ENCODE data around the gene TAS2R16. TPM values are rescaled to one million over a fixed set of nuclear protein-coding genes. Genes with fewer than 3 reads are reported as not detected.

The TAS2R16 gene
- total RNA-seq, 5 donors from 2014 or later (not counting 1 experiment from before 2014, with no cell fraction given): not detected

DNA sequence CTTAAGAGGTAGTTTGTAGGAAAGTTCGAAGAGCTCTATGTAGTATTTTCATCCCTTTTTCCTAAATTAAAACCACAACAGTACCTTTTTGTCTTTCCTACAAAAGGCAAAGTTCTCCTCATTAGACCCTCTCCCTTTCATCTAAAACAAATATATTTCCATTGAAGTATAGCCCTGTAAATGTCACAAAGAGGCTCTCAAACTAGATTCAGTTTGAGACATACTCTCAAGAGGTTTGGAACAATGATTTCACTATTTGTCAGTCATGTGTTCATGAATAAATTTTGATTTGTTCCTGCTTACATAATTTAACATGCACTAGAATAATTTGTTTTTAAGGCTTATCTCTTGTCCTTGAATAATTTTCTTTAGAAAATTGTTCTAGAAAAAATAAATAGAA, 12.2 kb downstream of the TAS2R16 start:
- Mint-ChIP-seq H3K4me3 (no peak overlapping the region), H3K4me1 (no peaks in the 10 kb centered on the region), H3K9me3 (peaks cover 3 to 11% (median 6%) of the 10 kb centered on the region in 3 donors), H3K36me3 (no peaks in the 10 kb centered on the region), H3K27ac (no peak overlapping the region), H3K27me3 (no peaks in the 10 kb centered on the region)
- Histone ChIP-seq H3K36me3 (ENCODE audit: control insufficient read depth in 2 of 2, extremely low read depth in 1 of 2, insufficient read depth in 1 of 2, low read length in 1 of 2) (no peaks in the 10 kb centered on the region), H3K9me3 (no peaks in the 10 kb centered on the region), H3K4me1 (ENCODE audit: control insufficient read depth in 1 of 2, extremely low read depth in 1 of 2, insufficient read depth in 2 of 2, low read length in 2 of 2) (no peaks in the 10 kb centered on the region), H3K4me3 (ENCODE audit: control insufficient read depth in 1 of 2, extremely low read depth in 1 of 2, low read length in 1 of 2) (no peak overlapping the region), H3K27me3 (replicated peaks in 1 of 2; ENCODE audit: control insufficient read depth in 2 of 2, extremely low read depth in 1 of 2, insufficient read depth in 2 of 2, low read length in 1 of 2) (no peaks in the 10 kb centered on the region), H3K27ac (ENCODE audit: low read length) (no peak overlapping the region)
- ChIA-PET POLR2A (no interaction called here), CTCF (no interaction called here)
- no peak for DNase-seq
- no CpG with 5 or more reads among the region's 1 CpG for WGBS (ENCODE audit: insufficient coverage)
- no peak for ATAC-seq (replicated peaks in 1 of 4)

DNA sequence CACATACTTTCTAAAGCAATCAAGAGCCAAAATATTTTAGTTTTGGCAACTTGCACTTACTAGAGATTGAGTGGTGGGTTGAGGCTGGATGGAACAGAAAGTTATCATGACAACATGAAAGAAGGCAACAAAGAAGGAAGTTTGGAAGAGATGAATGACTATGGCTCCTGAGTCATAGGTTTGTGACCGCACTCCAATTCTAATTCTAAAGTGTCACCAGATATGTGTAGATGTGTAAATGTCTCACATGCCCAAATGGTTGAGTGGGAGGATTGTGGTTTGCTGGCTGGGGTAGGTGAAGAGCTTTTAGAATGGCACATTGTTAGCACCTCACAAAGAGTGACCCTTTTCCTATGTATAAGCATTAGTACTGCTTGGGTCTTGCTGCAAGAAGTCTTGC, 20.2 kb downstream of the TAS2R16 start:
- no peak for DNase-seq
- Histone ChIP-seq H3K9me3 (no peaks in the 10 kb centered on the region), H3K4me3 (ENCODE audit: control insufficient read depth in 1 of 2, extremely low read depth in 1 of 2, low read length in 1 of 2) (no peak overlapping the region), H3K4me1 (ENCODE audit: control insufficient read depth in 1 of 2, extremely low read depth in 1 of 2, insufficient read depth in 2 of 2, low read length in 2 of 2) (no peaks in the 10 kb centered on the region), H3K36me3 (ENCODE audit: control insufficient read depth in 2 of 2, extremely low read depth in 1 of 2, insufficient read depth in 1 of 2, low read length in 1 of 2) (no peaks in the 10 kb centered on the region), H3K27me3 (replicated peaks in 1 of 2; ENCODE audit: control insufficient read depth in 2 of 2, extremely low read depth in 1 of 2, insufficient read depth in 2 of 2, low read length in 1 of 2) (no peaks in the 10 kb centered on the region), H3K27ac (ENCODE audit: low read length) (no peak overlapping the region)
- Mint-ChIP-seq H3K36me3 (no peaks in the 10 kb centered on the region), H3K9me3 (peaks cover 0 to 8% (median 3%) of the 10 kb centered on the region in 3 donors), H3K27me3 (no peaks in the 10 kb centered on the region), H3K27ac (no peak overlapping the region), H3K4me1 (no peaks in the 10 kb centered on the region), H3K4me3 (no peak overlapping the region)
- ChIA-PET POLR2A (no interaction called here), CTCF (no interaction called here)
- ATAC-seq (replicated peaks in 1 of 4): no peak
- 80% methylated on average over 1 of the region's 1 CpG for WGBS (ENCODE audit: insufficient coverage)

DNA sequence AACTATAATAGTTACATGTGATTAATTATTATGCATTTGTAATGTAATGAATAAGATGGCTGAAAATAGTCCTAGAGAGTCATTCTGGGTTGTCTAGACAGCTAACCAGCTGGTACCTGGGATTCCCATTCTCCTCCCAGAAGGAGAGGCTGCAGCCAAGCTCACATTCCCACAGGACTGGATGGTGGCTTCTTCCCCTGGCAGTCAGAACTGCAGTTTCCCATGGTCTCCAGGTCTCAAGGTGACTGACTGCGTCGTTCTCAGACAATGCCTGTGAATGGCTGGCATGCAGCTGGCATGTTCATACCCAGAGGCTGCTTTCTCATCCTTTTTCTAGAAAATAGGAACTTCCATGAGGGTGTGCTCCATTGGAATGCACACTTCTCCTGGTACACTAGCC, 21.3 kb downstream of the TAS2R16 start:
- Histone ChIP-seq H3K4me3 (ENCODE audit: control insufficient read depth in 1 of 2, extremely low read depth in 1 of 2, low read length in 1 of 2) (no peak overlapping the region), H3K9me3 (no peaks in the 10 kb centered on the region), H3K4me1 (ENCODE audit: control insufficient read depth in 1 of 2, extremely low read depth in 1 of 2, insufficient read depth in 2 of 2, low read length in 2 of 2) (no peaks in the 10 kb centered on the region), H3K36me3 (ENCODE audit: control insufficient read depth in 2 of 2, extremely low read depth in 1 of 2, insufficient read depth in 1 of 2, low read length in 1 of 2) (no peaks in the 10 kb centered on the region), H3K27me3 (replicated peaks in 1 of 2; ENCODE audit: control insufficient read depth in 2 of 2, extremely low read depth in 1 of 2, insufficient read depth in 2 of 2, low read length in 1 of 2) (no peaks in the 10 kb centered on the region), H3K27ac (ENCODE audit: low read length) (no peak overlapping the region)
- no peak overlapping the region for H3K27ac Mint-ChIP-seq
- DNase-seq (no peak), ATAC-seq (replicated peaks in 1 of 4) (no peak)
- H3K4me1 Mint-ChIP-seq: no peaks in the 10 kb centered on the region
- ChIA-PET CTCF (no interaction called here), POLR2A (no interaction called here)
- 80% methylated on average over 2 of the region's 2 CpGs for WGBS (ENCODE audit: insufficient coverage)
- peaks cover 3 to 11% (median 3%) of the 10 kb centered on the region in 3 donors for H3K9me3 Mint-ChIP-seq
- H3K36me3 Mint-ChIP-seq: no peaks in the 10 kb centered on the region
- H3K4me3 Mint-ChIP-seq: no peak overlapping the region
- no peaks in the 10 kb centered on the region for H3K27me3 Mint-ChIP-seq

DNA sequence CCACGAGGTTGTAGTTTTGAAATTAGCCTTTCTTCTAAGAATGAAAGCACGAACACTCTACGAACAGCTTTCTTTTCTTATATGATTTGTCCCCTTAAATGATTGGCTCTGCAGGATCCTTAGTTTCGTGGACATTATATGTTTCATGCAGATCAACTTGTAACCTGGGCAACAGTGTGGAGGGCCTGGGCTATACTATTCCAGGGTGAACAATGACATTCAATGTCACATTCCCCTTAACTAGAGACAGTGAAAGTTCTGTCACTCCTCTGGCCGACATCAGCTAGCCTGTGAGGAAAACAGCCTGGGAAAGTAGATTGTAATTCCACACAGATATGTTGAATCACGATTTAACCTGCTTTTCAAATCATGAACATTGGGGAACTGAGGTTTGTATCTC, 23.4 kb downstream of the TAS2R16 start:
- Mint-ChIP-seq H3K36me3 (no peaks in the 10 kb centered on the region), H3K9me3 (peaks cover 3 to 9% (median 3%) of the 10 kb centered on the region in 3 donors), H3K4me3 (no peak overlapping the region), H3K27me3 (no peaks in the 10 kb centered on the region), H3K4me1 (no peaks in the 10 kb centered on the region), H3K27ac (no peak overlapping the region)
- Histone ChIP-seq H3K27ac (ENCODE audit: low read length) (no peak overlapping the region), H3K4me1 (ENCODE audit: control insufficient read depth in 1 of 2, extremely low read depth in 1 of 2, insufficient read depth in 2 of 2, low read length in 2 of 2) (no peaks in the 10 kb centered on the region), H3K36me3 (ENCODE audit: control insufficient read depth in 2 of 2, extremely low read depth in 1 of 2, insufficient read depth in 1 of 2, low read length in 1 of 2) (no peaks in the 10 kb centered on the region), H3K27me3 (replicated peaks in 1 of 2; ENCODE audit: control insufficient read depth in 2 of 2, extremely low read depth in 1 of 2, insufficient read depth in 2 of 2, low read length in 1 of 2) (no peaks in the 10 kb centered on the region), H3K9me3 (no peaks in the 10 kb centered on the region), H3K4me3 (ENCODE audit: control insufficient read depth in 1 of 2, extremely low read depth in 1 of 2, low read length in 1 of 2) (no peak overlapping the region)
- CTCF ChIA-PET: interaction anchor here in 1 of 2 donors (1.0 kb wide), 1 partner anchor 23 kb away, joined by 3 read pairs; no protein-coding TSS in a partner anchor
- WGBS (ENCODE audit: insufficient coverage): 90% methylated on average over 2 of the region's 6 CpGs
- DNase-seq: no peak
- POLR2A ChIA-PET: no interaction called here
- ATAC-seq (replicated peaks in 1 of 4): no peak

DNA sequence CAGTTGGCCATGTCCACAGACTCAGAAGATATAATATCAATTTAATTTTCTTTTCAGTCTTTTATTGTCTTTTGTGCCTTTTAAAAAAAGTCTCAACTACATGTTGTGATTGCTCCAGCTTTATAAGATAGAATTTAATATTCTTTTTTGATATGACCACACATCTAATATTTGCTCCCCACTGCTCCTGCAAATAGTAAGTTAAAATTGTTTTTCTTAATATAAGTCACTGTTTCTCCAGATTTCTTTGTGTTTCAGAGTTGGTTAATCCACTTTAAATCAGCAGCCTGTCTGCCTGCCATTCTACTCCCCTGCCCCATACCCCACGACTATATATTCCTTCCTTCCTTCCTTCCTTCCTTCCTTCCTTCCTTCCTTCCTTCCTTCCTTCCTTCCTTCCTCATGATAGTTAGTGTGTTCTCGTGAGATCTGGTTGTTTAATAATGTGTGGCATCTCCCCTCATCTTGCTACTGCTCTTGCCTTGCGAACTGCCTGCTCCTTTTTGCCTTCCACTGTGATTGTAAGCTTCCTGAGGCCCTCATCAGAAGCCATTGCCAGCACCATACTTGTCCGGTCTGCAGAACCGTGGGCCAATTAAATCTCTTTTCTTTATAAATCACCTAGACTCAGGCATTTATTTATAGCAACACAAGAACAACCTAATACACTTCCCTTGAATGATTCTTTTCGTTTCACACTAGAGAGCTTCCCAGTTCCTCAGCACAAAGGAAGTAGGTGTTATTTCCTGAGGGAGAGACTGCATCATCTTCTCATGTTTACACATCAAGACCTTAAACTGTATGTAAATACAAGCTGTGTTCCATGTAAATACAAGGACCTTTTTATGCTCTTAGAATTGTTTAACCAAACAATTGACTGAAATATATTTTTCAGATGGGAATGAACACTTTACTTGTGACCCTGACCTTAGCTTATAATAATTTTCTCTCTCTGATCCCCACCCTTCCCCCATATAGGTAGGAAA, 24.5 kb downstream of the TAS2R16 start:
- Histone ChIP-seq H3K4me3 (ENCODE audit: control insufficient read depth in 1 of 2, extremely low read depth in 1 of 2, low read length in 1 of 2) (no peak overlapping the region), H3K4me1 (ENCODE audit: control insufficient read depth in 1 of 2, extremely low read depth in 1 of 2, insufficient read depth in 2 of 2, low read length in 2 of 2) (no peaks in the 10 kb centered on the region), H3K27ac (ENCODE audit: low read length) (no peak overlapping the region), H3K9me3 (no peaks in the 10 kb centered on the region), H3K36me3 (ENCODE audit: control insufficient read depth in 2 of 2, extremely low read depth in 1 of 2, insufficient read depth in 1 of 2, low read length in 1 of 2) (no peaks in the 10 kb centered on the region), H3K27me3 (replicated peaks in 1 of 2; ENCODE audit: control insufficient read depth in 2 of 2, extremely low read depth in 1 of 2, insufficient read depth in 2 of 2, low read length in 1 of 2) (no peaks in the 10 kb centered on the region)
- Mint-ChIP-seq H3K36me3 (no peaks in the 10 kb centered on the region), H3K27ac (no peak overlapping the region), H3K27me3 (no peaks in the 10 kb centered on the region), H3K4me1 (no peaks in the 10 kb centered on the region), H3K4me3 (no peak overlapping the region), H3K9me3 (peaks cover 3 to 8% (median 3%) of the 10 kb centered on the region in 3 donors)
- CTCF ChIA-PET: interaction anchor here in 1 of 2 donors (1.0 kb wide), 1 partner anchor 22 kb away, joined by 3 read pairs; no protein-coding TSS in a partner anchor
- ATAC-seq (replicated peaks in 1 of 4) (no peak), DNase-seq (no peak)
- POLR2A ChIA-PET: no interaction called here
- 86% methylated on average over 1 of the region's 6 CpGs for WGBS (ENCODE audit: insufficient coverage)

DNA sequence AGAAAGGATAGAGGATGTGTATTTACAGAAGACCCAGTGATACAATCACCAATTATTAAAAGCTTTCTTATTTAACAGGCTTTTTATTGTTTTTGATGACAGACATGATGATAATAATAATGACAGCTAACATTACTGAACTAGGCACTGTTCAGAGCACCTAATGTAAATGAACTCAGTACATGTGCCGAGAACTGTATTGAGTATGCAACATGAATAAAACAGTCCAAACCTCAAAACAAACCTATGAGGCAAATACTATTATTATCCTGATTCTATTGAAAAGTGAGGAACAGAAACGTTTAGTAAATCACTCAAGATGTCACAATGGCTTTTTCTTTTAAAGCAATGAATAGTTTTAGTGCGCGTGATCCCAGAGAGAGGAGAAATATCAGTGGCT, 27.1 kb downstream of the TAS2R16 start:
- Mint-ChIP-seq H3K4me3 (no peak overlapping the region), H3K27ac (no peak overlapping the region), H3K4me1 (no peaks in the 10 kb centered on the region), H3K9me3 (peaks cover under 1 to 8% (median 3%) of the 10 kb centered on the region in 3 donors), H3K36me3 (no peaks in the 10 kb centered on the region), H3K27me3 (no peaks in the 10 kb centered on the region)
- no CpG with 5 or more reads among the region's 4 CpGs for whole genome bisulfite sequencing (ENCODE audit: insufficient coverage)
- Histone ChIP-seq H3K27ac (ENCODE audit: low read length) (no peak overlapping the region), H3K9me3 (no peaks in the 10 kb centered on the region), H3K4me1 (ENCODE audit: control insufficient read depth in 1 of 2, extremely low read depth in 1 of 2, insufficient read depth in 2 of 2, low read length in 2 of 2) (no peaks in the 10 kb centered on the region), H3K36me3 (ENCODE audit: control insufficient read depth in 2 of 2, extremely low read depth in 1 of 2, insufficient read depth in 1 of 2, low read length in 1 of 2) (no peaks in the 10 kb centered on the region), H3K4me3 (ENCODE audit: control insufficient read depth in 1 of 2, extremely low read depth in 1 of 2, low read length in 1 of 2) (no peak overlapping the region), H3K27me3 (replicated peaks in 1 of 2; ENCODE audit: control insufficient read depth in 2 of 2, extremely low read depth in 1 of 2, insufficient read depth in 2 of 2, low read length in 1 of 2) (no peaks in the 10 kb centered on the region)
- DNase-seq (no peak), ATAC-seq (replicated peaks in 1 of 4) (no peak)
- ChIA-PET POLR2A (no interaction called here), CTCF (no interaction called here)

All from T-cell (primary cell).